HG02943 (cell line): ENCODE measurements around the gene EXOC3.

Experiments
- ATAC-seq: cut with Tn5 transposase; IDR thresholded peaks from one replicate; pipeline ENCODE4 v1.9.1; 2021; ENCODE audit warnings: mild to moderate bottlenecking, low read depth, moderate library complexity; ENCODE audit not compliant: unreplicated experiment

EXOC3 gene

DNA sequence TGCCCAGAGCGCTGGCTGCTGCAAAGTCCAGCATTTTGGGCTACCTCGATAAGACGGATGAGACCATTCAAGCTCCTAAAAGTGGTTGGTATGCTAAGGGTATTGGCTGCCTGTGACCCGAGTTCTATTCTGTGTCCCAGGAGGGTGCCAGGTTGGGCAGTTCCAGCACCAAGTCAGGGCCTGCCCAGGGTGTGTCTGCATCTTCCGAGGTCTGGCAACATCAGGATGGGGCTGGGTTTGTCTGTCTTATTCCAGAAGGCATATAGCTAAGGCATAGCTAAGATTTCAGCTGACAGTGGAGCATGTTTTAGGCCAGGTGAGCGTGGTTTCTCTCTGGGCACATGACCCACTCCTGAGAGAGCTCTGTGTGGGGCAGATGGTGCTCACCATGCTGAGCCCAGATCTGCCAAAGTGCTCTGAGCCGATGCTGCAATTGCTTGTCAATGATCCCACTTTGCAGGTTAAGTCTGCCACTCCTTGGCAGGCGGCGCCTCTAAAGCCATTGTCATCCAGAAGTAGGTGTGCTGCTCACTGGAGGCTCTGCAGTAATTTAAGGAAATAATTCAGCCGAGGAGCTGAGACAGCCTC, 73.5 kb downstream of the EXOC3 start:
- ATAC-seq: no peak
